ENCODE results near the gene IKBIP.
A peak's percentile ranks its signal among the peaks of the same experiment; 100 is the strongest.
"Not testable (repeated sequence)": the region's sequence is repeated elsewhere in the genome, so short reads cannot be mapped to it uniquely, and the experiment has no call there.

The IKBIP gene

GRCh38 chr12:98644712-98645571, at the start of gene IKBIP, which contains the start of gene APAF1:
IKBIP (minus strand) TSS chr12:98644788; CDS start chr12:98644701, 87 bp downstream.
APAF1 (plus strand) TSS chr12:98645290; CDS start chr12:98648360, 3,070 bp downstream.
- peak; percentile 71 for DNase-seq

- no peak for DNase-seq
These were observed 46.8 kb upstream of the IKBIP start for GRCh38 chr12:98691351-98691750.

GRCh38 chr12:98686603-98687002, 42.0 kb upstream of the IKBIP start:
- no peak for DNase-seq

GRCh38 chr12:98684199-98684598, 39.6 kb upstream of the IKBIP start:
- DNase-seq = no peak

GRCh38 chr12:98679611-98680005, 35.0 kb upstream of the IKBIP start:
- no peak for DNase-seq

GRCh38 chr12:98678946-98679610, 34.5 kb upstream of the IKBIP start:
- no peak for DNase-seq

- no peak for DNase-seq
These were observed 33.8 kb upstream of the IKBIP start for GRCh38 chr12:98678236-98678945.

- DNase-seq = no peak
These were observed 30.3 kb upstream of the IKBIP start for GRCh38 chr12:98674841-98675240.

- DNase-seq = no peak
These were observed 26.9 kb upstream of the IKBIP start for GRCh38 chr12:98671459-98671858.

- DNase-seq = no peak
These were observed 25.2 kb upstream of the IKBIP start for GRCh38 chr12:98669751-98670150.

GRCh38 chr12:98660521-98660920, 15.9 kb upstream of the IKBIP start:
- no peak for DNase-seq

GRCh38 chr12:98656289-98657101, 11.9 kb upstream of the IKBIP start:
- DNase-seq = no peak

- peak; percentile 37 for DNase-seq
These were observed 9.4 kb upstream of the IKBIP start for GRCh38 chr12:98653866-98654493.

- DNase-seq = no peak
These were observed 6.7 kb upstream of the IKBIP start for GRCh38 chr12:98651328-98651727.

- no peak for DNase-seq
These were observed 1.9 kb upstream of the IKBIP start for GRCh38 chr12:98646294-98647090.

GRCh38 chr12:98645572-98646067, 1.0 kb upstream of the IKBIP start:
- DNase-seq = no peak

- no peak for DNase-seq
These were observed 216 bp downstream of the IKBIP start for GRCh38 chr12:98644433-98644711.

GRCh38 chr12:98642801-98643200, 1.8 kb downstream of the IKBIP start:
- DNase-seq = not testable (repeated sequence)

GRCh38 chr12:98639491-98639890, 5.1 kb downstream of the IKBIP start:
- DNase-seq = no peak

- DNase-seq = no peak
These were observed 6.6 kb downstream of the IKBIP start for GRCh38 chr12:98638009-98638408.

- DNase-seq = no peak
These were observed 7.5 kb downstream of the IKBIP start for GRCh38 chr12:98637068-98637467.
